AG04449 (cell line): ENCODE data around the gene SNCAIP.

Experiments used
- CTCF ChIA-PET: fragments of 350-600 bp; formaldehyde crosslinking; extraction: SDS; loops from one replicate; lab custom pipeline; 2021; ENCODE audit warnings: antibody characterized with exemption; lab: Yijun Ruan, JAX
- POLR2A ChIA-PET: fragments of 400-600, 350-600 bp; formaldehyde crosslinking; extraction: SDS; loops from one replicate; lab custom pipeline; 2020; ENCODE audit warnings: antibody characterized with exemption, inconsistent platforms; lab: Yijun Ruan, JAX
- DNase-seq: peaks from one replicate; pipeline ENCODE4 v3.0.0-alpha.2; 2010; ENCODE audit warnings: low read depth, low spot score
- H3K4me3 ChIP-seq: 2 replicates; pipeline ENCODE4 v1.5.1; 2011; ENCODE audit warnings: low read depth, mild to moderate bottlenecking, control low read depth, low read length
- TF ChIP-seq, protein P1 (sequence below): IDR thresholded peaks from one replicate; pipeline ENCODE4 v1.5.1; 2011; ENCODE audit warnings: mild to moderate bottlenecking, moderate library complexity, low read length, control low read depth, inconsistent platforms; ENCODE audit not compliant: insufficient read depth; ENCODE audit errors: missing control alignments

Gene SNCAIP

GRCh38 chr5:122286541-122286940 lies 25.5 kb upstream of the SNCAIP start:
- no peak overlapping the region for H3K4me3 ChIP-seq
- POLR2A ChIA-PET, result no interaction called here
- CTCF ChIA-PET, result no interaction called here
- no peak for DNase-seq
- TF ChIP-seq, protein P1, sequence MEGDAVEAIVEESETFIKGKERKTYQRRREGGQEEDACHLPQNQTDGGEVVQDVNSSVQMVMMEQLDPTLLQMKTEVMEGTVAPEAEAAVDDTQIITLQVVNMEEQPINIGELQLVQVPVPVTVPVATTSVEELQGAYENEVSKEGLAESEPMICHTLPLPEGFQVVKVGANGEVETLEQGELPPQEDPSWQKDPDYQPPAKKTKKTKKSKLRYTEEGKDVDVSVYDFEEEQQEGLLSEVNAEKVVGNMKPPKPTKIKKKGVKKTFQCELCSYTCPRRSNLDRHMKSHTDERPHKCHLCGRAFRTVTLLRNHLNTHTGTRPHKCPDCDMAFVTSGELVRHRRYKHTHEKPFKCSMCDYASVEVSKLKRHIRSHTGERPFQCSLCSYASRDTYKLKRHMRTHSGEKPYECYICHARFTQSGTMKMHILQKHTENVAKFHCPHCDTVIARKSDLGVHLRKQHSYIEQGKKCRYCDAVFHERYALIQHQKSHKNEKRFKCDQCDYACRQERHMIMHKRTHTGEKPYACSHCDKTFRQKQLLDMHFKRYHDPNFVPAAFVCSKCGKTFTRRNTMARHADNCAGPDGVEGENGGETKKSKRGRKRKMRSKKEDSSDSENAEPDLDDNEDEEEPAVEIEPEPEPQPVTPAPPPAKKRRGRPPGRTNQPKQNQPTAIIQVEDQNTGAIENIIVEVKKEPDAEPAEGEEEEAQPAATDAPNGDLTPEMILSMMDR, result no peak

- DNase-seq, result no peak
- TF ChIP-seq, protein P1, result no peak
- no peak overlapping the region for H3K4me3 ChIP-seq
- ChIA-PET POLR2A (no interaction called here), CTCF (no interaction called here)
These were observed 24.9 kb upstream of the SNCAIP start for GRCh38 chr5:122287101-122287500.

DNA sequence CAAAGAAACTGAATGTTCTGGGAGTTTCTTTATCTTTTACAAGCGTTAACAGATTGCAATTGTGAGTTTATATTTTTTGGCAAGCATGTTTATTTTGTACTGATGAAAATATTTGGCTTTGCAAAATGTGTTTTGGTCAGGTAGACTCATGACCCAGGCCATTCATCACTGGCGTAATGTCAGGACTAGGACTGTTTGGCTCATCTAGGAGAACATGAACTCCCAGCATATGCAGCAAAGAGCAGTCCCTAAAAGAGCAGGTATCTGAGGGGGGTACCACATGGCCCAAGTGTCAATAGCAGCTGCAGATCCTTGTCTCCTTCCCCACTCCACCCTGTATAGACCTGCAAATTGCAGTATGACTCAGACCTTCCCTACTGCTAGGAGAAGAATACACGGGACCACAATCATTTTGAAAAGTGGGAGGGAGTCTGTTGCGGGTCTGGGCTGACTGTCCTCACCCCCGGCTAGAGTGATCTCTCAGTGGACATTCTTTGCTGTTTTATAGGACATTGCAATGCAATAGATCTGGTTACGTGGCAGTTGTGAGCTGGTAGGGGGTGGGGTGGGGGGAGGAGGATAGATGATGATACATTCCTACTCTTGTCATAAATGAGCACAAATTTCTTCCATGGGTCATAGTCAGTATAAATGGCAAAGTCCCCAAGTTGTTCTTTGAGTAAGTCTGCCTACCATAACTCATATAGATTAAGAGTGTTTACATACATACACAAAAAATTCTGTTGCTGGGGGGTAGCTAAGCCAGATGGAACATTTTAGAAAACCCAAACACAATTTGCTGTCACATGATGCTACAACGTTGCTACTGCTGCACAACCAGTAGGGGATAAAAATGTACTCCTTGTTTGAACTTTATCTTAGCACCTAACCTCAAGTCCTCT lies 20.8 kb upstream of the SNCAIP start:
- CTCF ChIA-PET, result no interaction called here
- no peak for DNase-seq
- POLR2A ChIA-PET, result interaction anchor here (0.6 kb wide), 1 partner anchor 164 kb away, joined by 3 read pairs; no protein-coding TSS in a partner anchor
- H3K4me3 ChIP-seq, result no peak overlapping the region
- TF ChIP-seq, protein P1, result no peak

GRCh38 chr5:122292332-122292731 lies 19.7 kb upstream of the SNCAIP start:
- no peak overlapping the region for H3K4me3 ChIP-seq
- ChIA-PET CTCF (no interaction called here), POLR2A (no interaction called here)
- DNase-seq, result no peak
- TF ChIP-seq, protein P1, result no peak

DNA sequence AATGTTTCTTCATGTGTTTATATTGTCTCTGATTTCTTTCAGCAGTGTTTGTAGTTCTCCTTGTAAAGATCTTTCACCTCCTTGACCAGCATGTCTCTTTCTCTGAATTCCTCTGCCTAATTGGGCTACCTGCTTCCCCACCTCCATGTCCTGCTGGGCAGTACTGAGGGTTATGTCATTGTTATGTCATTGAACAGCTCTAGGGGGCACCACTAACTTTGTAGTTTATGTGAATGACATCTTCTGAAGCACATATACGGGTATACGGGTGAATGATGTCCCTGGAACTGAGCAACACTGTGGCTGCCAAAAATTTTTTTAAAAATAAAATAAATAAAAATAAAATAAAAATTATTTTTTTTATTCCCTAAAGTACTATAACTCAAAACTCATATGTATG lies 16.9 kb upstream of the SNCAIP start:
- TF ChIP-seq, protein P1, result no peak
- CTCF ChIA-PET, result no interaction called here
- H3K4me3 ChIP-seq, result no peak overlapping the region
- DNase-seq, result no peak
- POLR2A ChIA-PET, result no interaction called here

- no peak overlapping the region for H3K4me3 ChIP-seq
- ChIA-PET POLR2A (no interaction called here), CTCF (interaction anchor here (1.0 kb wide), 1 partner anchor 11 kb away, joined by 3 read pairs; no protein-coding TSS in a partner anchor)
- no peak for DNase-seq
- TF ChIP-seq, protein P1, result no peak
These were observed 15.2 kb upstream of the SNCAIP start for GRCh38 chr5:122296871-122297270.
